Measurements from ENCODE around the gene SH3TC1.

SH3TC1 gene

DNA sequence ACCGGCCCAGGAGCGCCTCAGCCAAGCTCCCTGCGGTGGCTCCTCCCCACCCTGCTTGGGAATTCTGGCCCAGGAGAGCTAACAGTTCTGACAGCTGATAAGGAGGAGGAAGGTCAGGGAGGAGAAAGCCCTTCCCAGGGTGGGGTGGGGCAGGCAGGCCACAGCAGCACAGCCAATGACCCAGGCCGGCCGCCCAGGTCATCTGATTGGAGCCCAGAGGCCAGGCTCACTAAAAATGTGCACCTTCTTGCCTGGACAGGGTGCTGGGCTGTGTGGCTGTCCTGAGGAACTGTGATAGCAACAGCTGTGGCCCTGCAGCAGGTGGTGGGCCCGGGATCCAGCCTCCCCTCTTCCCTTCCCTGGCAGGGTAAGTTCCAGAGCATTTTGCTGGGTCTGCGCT is 17.2 kb upstream of the SH3TC1 start:
- DNase-seq: no peak

DNA sequence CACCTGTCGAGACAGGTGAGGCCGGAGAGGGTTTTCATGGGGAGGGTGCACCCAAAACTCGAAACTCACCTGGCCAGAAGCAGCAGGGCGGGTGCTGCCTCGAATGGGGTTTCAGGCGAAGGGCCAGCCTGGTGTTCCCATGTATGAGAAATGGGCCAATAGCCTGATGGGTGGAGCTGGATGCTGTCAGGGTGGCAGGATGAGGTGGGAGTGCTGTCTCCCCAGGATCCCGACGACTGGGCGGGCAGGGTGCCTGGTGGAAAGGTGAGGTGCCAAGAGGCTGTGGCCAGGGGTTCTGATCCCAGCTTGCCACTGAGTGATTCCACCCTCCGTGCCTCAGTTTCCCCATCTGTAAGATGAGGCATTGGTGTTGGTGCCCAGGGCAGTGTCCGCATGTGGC is 16.8 kb upstream of the SH3TC1 start:
- DNase-seq: no peak

DNA sequence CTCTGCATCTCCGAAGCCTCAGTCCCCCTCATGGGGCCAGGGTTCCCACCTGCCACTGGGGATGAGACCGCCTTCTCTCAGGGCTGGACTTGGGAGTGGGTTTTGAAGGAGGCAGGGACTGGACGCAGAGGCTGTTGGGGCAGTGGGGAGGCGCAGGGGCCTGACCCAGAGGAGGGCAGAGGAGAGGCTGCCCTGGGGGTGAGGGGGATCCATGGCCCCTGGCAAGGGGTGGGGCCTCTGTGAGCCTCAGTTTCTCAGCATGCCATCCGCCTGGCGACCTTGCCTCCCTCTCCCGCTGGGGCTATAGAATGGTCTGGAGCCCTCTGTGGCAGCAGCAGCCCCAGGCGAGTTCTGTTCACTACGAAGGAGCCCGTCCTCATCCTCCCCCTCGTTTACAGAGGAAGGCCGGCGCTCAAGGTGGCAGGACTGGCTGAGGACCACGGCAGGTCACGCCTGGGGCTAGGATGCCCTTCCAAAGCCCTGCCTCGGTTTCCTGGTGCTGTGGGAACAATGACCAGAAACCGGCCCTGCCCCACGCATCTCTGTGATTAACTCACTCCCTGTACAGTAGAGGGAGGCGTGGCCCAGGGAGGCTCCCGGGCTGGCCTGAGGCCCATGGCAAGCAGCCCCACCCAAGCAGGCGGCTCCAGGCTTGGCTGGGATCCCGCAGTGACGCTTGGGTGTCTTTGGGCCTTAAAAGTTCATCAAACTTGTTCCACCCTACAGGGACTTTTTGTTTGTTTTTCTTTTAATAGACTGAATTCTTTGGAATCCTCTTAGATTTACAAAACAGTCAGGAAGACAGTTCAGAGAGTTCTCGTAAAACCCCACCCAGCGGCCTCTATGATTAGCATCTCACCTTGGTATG is 16.0 kb upstream of the SH3TC1 start:
- DNase-seq: peak; percentile 54

DNA sequence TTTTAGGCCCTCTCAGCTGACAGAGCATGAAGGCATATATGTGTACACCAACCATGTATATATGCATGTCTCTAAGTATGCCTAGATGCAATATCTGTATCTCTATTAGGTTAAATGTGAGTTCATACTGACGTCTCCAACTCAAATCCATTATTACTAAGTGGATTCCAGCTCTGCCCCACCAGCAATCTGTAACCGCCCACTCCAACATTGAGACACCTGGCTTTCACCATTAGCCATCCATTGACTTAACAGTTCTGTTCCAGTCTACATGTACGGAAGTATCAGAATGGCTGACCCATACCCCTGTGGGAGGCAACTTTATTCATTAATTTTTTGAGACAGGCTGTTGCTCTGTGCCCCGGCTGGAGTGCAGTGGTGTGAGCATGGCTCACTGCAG is 15.0 kb upstream of the SH3TC1 start:
- no peak for DNase-seq

GRCh38 chr4:8185295-8185694 is 13.8 kb upstream of the SH3TC1 start:
- peak; percentile 93 for DNase-seq

DNA sequence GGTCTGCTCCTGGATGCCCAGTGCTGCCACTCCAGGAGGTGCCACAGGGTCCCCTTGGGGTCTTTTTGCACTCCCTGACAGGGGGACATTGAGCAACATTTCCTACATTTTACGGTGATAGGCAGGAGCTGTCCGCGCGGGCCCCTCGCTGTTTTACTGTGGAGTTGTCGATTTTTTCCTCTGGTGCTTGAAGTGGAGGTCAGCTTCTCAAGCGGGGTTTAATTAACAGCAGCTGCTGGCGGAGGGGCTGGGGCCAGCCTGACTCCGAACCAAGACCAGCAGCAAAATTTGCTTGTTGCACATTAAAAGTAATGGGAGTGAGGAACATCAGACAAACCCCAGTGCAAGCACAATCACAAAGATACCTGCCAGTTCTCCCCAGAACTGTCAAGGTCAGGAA is 13.2 kb upstream of the SH3TC1 start:
- DNase-seq: peak; percentile 15

DNA sequence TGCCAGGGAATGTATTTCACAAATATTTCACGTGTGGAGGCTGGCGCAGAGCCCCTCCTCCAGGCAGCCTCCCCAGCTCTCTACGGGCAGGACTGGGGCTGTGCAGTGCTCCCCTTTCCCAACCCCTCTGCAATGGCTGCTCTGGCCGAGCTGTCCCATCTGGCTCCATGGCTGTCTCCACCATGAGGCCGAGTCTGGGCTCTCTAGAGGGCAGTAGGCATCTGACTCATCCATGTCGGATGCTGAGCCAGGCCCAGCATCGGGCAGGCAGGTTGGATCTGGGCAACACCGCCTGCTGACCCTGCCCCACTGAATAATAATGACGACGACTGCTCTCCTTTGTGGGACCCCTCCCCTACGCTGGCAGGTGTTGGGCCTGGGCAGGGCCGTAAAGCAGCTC is 11.0 kb upstream of the SH3TC1 start:
- DNase-seq: no peak

- DNase-seq: no peak
Measured at GRCh38 chr4:8188743-8189550, 10.1 kb upstream of the SH3TC1 start.

- DNase-seq: no peak
Measured at GRCh38 chr4:8189551-8190466, 9.3 kb upstream of the SH3TC1 start.

GRCh38 chr4:8191136-8191747 is 7.8 kb upstream of the SH3TC1 start:
- DNase-seq: no peak

DNA sequence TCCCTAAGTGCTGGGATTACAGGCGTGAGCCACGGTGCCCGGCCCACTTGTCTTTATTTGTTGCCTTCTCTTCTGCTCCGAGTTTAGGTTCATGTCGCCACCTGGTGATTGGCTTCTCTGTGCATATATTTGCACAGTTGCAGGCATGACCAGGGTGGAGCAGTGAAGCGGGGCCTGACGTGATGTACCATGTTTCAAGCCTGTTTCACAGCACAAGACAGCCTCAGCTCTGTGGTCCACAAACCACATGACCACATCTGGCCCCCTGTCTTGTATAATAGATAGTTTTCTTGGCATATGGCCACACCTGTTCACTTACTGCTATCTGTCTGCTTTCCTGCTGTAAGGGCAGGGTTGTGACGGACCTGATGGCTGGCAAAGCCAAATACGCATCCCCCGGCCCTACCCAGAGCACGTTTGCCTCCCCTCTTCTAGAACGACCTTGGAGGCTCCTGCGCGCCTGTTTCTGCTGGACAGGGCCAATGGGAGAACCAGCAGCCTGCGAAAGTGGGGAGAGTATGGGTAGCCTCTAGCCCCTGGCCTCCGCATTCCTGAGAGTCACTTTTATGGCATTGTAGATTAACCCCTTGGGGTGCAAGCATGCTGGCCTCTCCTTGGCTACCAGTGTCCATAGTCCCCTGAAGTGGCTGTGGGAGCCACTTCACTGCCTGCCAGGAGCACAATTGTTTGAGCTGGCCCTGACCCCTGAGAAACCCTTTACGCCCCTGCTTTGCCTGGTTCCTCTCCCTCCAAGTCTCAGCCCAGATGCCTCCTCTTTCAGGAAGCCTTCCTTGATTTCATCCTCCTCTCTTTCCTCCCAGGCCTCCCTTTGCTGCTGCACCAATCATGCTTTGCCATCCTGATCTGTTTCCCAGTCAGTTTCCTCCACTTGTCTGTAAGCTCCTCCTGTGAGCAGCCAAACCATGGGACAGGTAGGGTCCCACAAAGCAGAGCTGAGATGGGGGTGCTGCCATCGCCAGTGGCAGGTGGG is 6.0 kb upstream of the SH3TC1 start:
- DNase-seq: peak; percentile 42

DNA sequence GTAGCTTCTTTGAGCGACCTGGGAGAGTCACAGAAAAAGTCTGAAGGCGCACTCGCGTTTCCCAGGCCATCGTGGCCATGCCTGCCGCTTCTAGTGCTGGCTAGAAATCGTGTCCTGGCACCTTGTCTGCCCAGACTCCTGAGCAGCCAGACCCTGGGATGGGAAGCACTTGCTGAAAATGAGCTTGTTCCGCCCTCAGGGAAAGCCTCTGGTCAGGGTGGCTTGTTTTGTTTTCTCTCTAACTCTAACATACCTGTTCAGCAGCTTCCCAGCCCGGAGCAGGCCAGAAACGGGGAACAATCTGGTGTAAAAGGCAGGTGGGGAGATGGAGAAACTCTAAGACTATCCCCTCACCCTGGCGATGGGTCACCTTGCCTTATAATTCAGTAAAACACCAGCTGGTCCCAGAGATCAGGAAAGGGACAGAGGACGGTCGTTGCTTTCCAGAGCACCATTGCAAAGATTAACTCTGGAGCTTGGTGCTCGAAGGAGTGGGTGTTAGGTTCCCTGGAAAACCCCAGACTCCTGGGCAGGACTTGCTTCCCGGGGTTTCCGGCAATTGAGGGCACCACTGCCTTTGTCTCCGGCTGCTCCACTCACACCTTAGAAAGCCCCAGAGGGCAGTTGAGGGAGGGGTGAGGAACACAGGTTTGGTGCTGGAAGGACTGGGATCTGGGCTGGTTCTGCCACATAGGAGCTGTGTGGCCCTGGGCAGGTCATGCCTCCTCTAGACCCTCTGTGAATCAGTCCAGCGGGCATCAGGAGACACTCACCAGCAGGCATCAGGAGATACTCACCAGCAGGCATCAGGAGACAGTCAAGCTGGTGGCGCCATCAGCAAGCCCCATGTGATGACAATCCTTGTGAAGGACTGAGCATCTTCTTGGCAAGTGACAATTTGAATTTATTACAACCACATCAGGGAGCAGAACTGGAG is 4.5 kb upstream of the SH3TC1 start:
- no peak for DNase-seq

- DNase-seq: no peak
Measured at GRCh38 chr4:8195431-8195830, 3.7 kb upstream of the SH3TC1 start.

DNA sequence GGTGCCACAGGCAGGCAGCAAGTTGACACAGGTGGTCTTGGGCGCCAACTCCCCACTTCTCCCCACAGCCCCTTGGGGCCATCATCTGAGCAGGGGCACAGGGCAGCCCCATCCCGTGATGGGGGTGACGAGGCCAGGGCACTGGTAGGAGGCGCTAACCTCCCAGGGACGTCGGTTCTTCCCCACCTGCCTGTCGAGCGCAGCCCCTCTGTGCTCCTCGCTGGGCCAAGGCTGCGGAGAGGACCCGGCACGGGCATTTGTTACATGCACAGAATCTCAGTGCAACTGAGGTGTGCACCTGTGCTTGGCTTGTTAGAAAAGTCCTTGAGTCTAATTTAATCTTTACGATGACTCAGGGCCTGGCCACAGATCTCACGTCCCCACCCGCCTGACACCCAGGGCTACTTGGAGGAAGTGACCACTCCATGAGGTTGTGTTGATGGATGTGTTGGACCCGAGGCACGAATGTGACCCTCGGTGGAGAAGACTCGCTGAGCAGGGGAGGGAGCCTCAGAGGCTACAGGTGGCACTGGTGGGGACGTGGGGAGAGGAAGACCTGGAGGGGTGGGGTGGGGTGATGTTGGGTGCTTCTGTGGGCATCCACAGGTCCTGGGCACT is 3.1 kb upstream of the SH3TC1 start:
- no peak for DNase-seq

GRCh38 chr4:8197521-8197920 is 1.6 kb upstream of the SH3TC1 start:
- no peak for DNase-seq

GRCh38 chr4:8198206-8198905 is 734 bp upstream of the SH3TC1 start:
- DNase-seq: no peak

DNA sequence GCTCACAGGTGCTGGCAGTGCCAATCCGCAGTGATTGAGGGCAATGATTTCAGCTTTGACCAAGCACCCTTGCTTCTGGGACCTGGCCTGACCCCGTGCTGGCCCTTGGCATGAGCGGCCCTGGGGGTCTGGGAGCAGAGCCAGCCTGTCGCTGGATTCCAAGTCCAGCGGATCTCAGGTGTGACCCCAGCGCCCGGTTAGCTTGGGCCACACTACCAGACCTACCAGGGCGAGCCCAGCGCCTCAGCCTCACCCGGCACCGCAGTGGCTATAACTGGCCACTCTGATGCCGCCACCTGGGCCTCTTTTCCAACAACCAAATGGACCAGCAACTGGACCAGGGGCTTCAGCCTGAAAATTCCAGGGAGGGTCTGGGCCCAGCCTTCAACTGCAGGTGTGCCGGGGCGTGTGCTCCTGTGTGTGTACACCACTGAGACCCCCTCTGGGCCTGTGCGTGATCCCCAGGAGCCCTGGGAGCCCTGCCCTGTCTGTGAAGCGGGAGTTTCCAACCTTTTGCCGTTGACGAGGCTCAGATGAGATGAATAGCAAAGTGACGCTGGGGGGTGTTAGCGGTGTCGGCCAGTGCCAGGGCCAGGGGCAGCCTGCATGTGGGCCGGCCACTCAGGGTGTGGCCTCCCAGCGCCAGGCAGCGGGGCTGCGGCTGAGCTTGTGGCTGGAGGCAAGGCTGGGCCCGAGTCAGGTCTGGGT is 658 bp downstream of the SH3TC1 start:
- DNase-seq: no peak

GRCh38 chr4:8200302-8200975 is 1.3 kb downstream of the SH3TC1 start:
- no peak for DNase-seq
